ENCODE measurements around the gene RNF168.
"Not testable (repeated sequence)": the region's sequence is repeated elsewhere in the genome, so short reads cannot be mapped to it uniquely, and the experiment has no call there.

The RNF168 gene

GRCh38 chr3:196503196-196504076, at the start of gene RNF168:
RNF168 (minus strand) TSS chr3:196503768; CDS start chr3:196503173, 595 bp downstream.
- peak; percentile 94 for DNase-seq

GRCh38 chr3:196552253-196552652, 48.7 kb upstream of the RNF168 start:
- no peak for DNase-seq

GRCh38 chr3:196550172-196550571, 46.6 kb upstream of the RNF168 start:
- not testable (repeated sequence) for DNase-seq

- not testable (repeated sequence) for DNase-seq
Measured at GRCh38 chr3:196549312-196549711, 45.7 kb upstream of the RNF168 start.

GRCh38 chr3:196547067-196547466, 43.5 kb upstream of the RNF168 start:
- no peak for DNase-seq

GRCh38 chr3:196546537-196546936, 43.0 kb upstream of the RNF168 start:
- no peak for DNase-seq

- no peak for DNase-seq
Measured at GRCh38 chr3:196544491-196544992, 41.0 kb upstream of the RNF168 start.

- no peak for DNase-seq
Measured at GRCh38 chr3:196541684-196542445, 38.3 kb upstream of the RNF168 start.

GRCh38 chr3:196537319-196537984, 33.9 kb upstream of the RNF168 start:
- DNase-seq, result no peak

GRCh38 chr3:196533260-196533681, 29.7 kb upstream of the RNF168 start:
- DNase-seq, result no peak

GRCh38 chr3:196531418-196531817, 27.9 kb upstream of the RNF168 start:
- DNase-seq, result no peak

GRCh38 chr3:196528639-196529233, 25.2 kb upstream of the RNF168 start:
- no peak for DNase-seq

- no peak for DNase-seq
Measured at GRCh38 chr3:196525141-196525540, 21.6 kb upstream of the RNF168 start.

- no peak for DNase-seq
Measured at GRCh38 chr3:196524527-196524926, 21.0 kb upstream of the RNF168 start.

GRCh38 chr3:196523841-196524240, 20.3 kb upstream of the RNF168 start:
- no peak for DNase-seq

- not testable (repeated sequence) for DNase-seq
Measured at GRCh38 chr3:196521291-196521690, 17.7 kb upstream of the RNF168 start.

- no peak for DNase-seq
Measured at GRCh38 chr3:196519718-196520082, 16.1 kb upstream of the RNF168 start.

GRCh38 chr3:196518966-196519717, 15.6 kb upstream of the RNF168 start:
- peak; percentile 70 for DNase-seq

- DNase-seq, result no peak
Measured at GRCh38 chr3:196517919-196518318, 14.4 kb upstream of the RNF168 start.

GRCh38 chr3:196517162-196517800, 13.7 kb upstream of the RNF168 start:
- DNase-seq, result no peak

GRCh38 chr3:196514913-196515621, 11.5 kb upstream of the RNF168 start, which contains the start of gene SMCO1:
SMCO1 (minus strand) TSS chr3:196515346; CDS start chr3:196515209, 137 bp downstream.
- no peak for DNase-seq

Data from HCEC 1CT (cell line).